NCI-H1436 treated with DMSO at 0.1 percent for 48 hours (cell line): ENCODE measurements around the gene SPRED3.

Source experiments
- DNase-seq: peaks from one replicate; lab custom pipeline; 2025; lab: John Stamatoyannopoulos, UW

Gene SPRED3

GRCh38 chr19:38373907-38374331, 14.6 kb upstream of the SPRED3 start:
- no peak for DNase-seq

GRCh38 chr19:38374332-38375097, 14.0 kb upstream of the SPRED3 start, which contains the start of gene PSMD8:
Gene PSMD8 (plus strand): TSS chr19:38374571. CDS start chr19:38374602, 31 bp downstream.
- peak; percentile 95 for DNase-seq

- DNase-seq, result no peak
Observed at GRCh38 chr19:38375098-38375493, 13.4 kb upstream of the SPRED3 start.

- DNase-seq, result no peak
Observed at GRCh38 chr19:38375748-38376147, 12.7 kb upstream of the SPRED3 start.

GRCh38 chr19:38376576-38376975, 11.9 kb upstream of the SPRED3 start:
- no peak for DNase-seq

- no peak for DNase-seq
Observed at GRCh38 chr19:38377052-38377451, 11.4 kb upstream of the SPRED3 start.

- no peak for DNase-seq
Observed at GRCh38 chr19:38378866-38379265, 9.6 kb upstream of the SPRED3 start.

- DNase-seq, result no peak
Observed at GRCh38 chr19:38381138-38381537, 7.4 kb upstream of the SPRED3 start.

GRCh38 chr19:38383184-38383583, 5.3 kb upstream of the SPRED3 start:
- no peak for DNase-seq

GRCh38 chr19:38383743-38384142, 4.8 kb upstream of the SPRED3 start:
- DNase-seq, result no peak

- DNase-seq, result no peak
Observed at GRCh38 chr19:38384209-38385027, 4.1 kb upstream of the SPRED3 start.

GRCh38 chr19:38385057-38385803, 3.3 kb upstream of the SPRED3 start:
- DNase-seq, result no peak

GRCh38 chr19:38385804-38386257, 2.7 kb upstream of the SPRED3 start:
- DNase-seq, result no peak

- DNase-seq, result no peak
Observed at GRCh38 chr19:38386300-38386970, 2.1 kb upstream of the SPRED3 start.

- DNase-seq, result no peak
Observed at GRCh38 chr19:38386971-38387549, 1.4 kb upstream of the SPRED3 start.

- DNase-seq, result peak; percentile 64
Observed at GRCh38 chr19:38387550-38388348, 748 bp upstream of the SPRED3 start, which contains the start of gene GGN. Gene GGN (minus strand): TSS chr19:38388034. CDS start chr19:38387261, 773 bp downstream.

- DNase-seq, result no peak
Observed at GRCh38 chr19:38389101-38389925, 816 bp downstream of the SPRED3 start.

GRCh38 chr19:38389957-38390924, 1.7 kb downstream of the SPRED3 start:
- no peak for DNase-seq
